BE2C (cell line): ENCODE data around the gene KLHL34.

Experiments used
- DNase-seq: peaks from one replicate; pipeline ENCODE4 v3.0.0-alpha.2; 2020
- H3K27me3 ChIP-seq: fragments of 250-450 bp; sonication (Bioruptor Pico); 2 replicates; pipeline ENCODE4 v1.5.1; 2020; ENCODE audit warnings: mild to moderate bottlenecking
- H3K36me3 ChIP-seq: fragments of 250-450 bp; sonication (Bioruptor Pico); 2 replicates; pipeline ENCODE4 v1.5.1; 2020; ENCODE audit warnings: mild to moderate bottlenecking
- H3K4me1 ChIP-seq: fragments of 250-450 bp; sonication (Bioruptor Pico); 2 replicates; pipeline ENCODE4 v1.5.1; 2020
- H3K4me3 ChIP-seq: 2 replicates; pipeline ENCODE4 v1.5.1; 2011; ENCODE audit warnings: low read depth, low read length
- H3K9me3 ChIP-seq: fragments of 250-450 bp; sonication (Bioruptor Pico); 2 replicates; pipeline ENCODE4 v1.5.1; 2020
- TF ChIP-seq, protein P1 (sequence below): IDR thresholded peaks from 2 replicates; pipeline ENCODE4 v1.5.1; 2012; ENCODE audit warnings: mild to moderate bottlenecking, low read depth, low read length

Gene KLHL34

DNA sequence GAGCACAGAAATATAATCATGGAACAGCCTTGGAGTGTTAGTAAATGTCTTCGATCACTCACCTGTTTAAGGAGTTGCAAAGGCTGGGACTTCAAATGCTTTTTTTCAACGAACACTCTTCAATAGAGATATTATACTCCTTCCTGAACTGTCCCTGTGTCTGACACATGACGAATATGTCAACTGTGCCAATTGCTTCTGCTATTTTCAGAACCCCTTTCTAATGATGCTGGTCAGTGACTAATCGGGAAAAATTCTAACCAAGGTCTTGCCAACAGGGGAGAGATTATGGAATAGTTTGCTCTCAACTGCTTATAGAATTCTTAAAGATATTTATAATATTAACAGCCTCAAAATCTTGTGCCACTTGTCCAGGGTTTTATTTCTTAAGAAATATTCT, 8.5 kb upstream of the KLHL34 start:
- Histone ChIP-seq H3K9me3 (no peaks in the 10 kb centered on the region), H3K4me3 (no peak overlapping the region), H3K36me3 (no peaks in the 10 kb centered on the region), H3K4me1 (no peaks in the 10 kb centered on the region), H3K27me3 (no peaks in the 10 kb centered on the region)
- TF ChIP-seq, protein P1, sequence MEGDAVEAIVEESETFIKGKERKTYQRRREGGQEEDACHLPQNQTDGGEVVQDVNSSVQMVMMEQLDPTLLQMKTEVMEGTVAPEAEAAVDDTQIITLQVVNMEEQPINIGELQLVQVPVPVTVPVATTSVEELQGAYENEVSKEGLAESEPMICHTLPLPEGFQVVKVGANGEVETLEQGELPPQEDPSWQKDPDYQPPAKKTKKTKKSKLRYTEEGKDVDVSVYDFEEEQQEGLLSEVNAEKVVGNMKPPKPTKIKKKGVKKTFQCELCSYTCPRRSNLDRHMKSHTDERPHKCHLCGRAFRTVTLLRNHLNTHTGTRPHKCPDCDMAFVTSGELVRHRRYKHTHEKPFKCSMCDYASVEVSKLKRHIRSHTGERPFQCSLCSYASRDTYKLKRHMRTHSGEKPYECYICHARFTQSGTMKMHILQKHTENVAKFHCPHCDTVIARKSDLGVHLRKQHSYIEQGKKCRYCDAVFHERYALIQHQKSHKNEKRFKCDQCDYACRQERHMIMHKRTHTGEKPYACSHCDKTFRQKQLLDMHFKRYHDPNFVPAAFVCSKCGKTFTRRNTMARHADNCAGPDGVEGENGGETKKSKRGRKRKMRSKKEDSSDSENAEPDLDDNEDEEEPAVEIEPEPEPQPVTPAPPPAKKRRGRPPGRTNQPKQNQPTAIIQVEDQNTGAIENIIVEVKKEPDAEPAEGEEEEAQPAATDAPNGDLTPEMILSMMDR = no peak
- DNase-seq = no peak

GRCh38 chrX:21666252-21666651, 8.1 kb upstream of the KLHL34 start:
- Histone ChIP-seq H3K36me3 (no peaks in the 10 kb centered on the region), H3K9me3 (no peaks in the 10 kb centered on the region), H3K4me1 (no peaks in the 10 kb centered on the region), H3K27me3 (no peaks in the 10 kb centered on the region), H3K4me3 (no peak overlapping the region)
- TF ChIP-seq, protein P1 = no peak
- DNase-seq = no peak

DNA sequence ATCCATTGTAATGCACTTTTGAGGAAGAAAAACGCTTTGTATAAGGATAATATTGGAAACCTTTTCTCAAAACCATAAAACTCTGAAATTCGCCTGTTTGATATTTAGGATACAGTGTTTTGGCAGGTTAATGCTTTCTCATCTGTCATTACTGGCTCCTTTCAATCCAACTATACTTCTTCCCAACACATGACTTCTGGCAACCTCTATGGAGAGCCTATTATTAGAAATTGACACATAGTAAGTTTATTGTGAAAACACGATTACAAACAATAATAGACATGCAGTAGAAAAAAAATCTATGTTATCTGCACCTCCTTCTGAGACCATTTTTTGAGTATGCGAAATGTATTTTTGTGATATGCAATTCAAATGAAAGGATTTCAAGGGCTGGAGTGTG, 4.6 kb upstream of the KLHL34 start:
- H3K4me1 ChIP-seq = no peaks in the 10 kb centered on the region
- DNase-seq = no peak
- no peaks in the 10 kb centered on the region for H3K9me3 ChIP-seq
- H3K4me3 ChIP-seq = no peak overlapping the region
- TF ChIP-seq, protein P1 = no peak
- no peaks in the 10 kb centered on the region for H3K36me3 ChIP-seq
- no peaks in the 10 kb centered on the region for H3K27me3 ChIP-seq

- Histone ChIP-seq H3K4me3 (no peak overlapping the region), H3K27me3 (no peaks in the 10 kb centered on the region), H3K4me1 (no peaks in the 10 kb centered on the region), H3K9me3 (no peaks in the 10 kb centered on the region), H3K36me3 (no peaks in the 10 kb centered on the region)
- TF ChIP-seq, protein P1 = no peak
- DNase-seq = no peak
Observed at GRCh38 chrX:21661316-21661715, 3.2 kb upstream of the KLHL34 start.

- H3K4me3 ChIP-seq = no peak overlapping the region
- no peaks in the 10 kb centered on the region for H3K27me3 ChIP-seq
- no peaks in the 10 kb centered on the region for H3K9me3 ChIP-seq
- no peaks in the 10 kb centered on the region for H3K4me1 ChIP-seq
- DNase-seq = no peak
- no peaks in the 10 kb centered on the region for H3K36me3 ChIP-seq
- TF ChIP-seq, protein P1 = no peak
Observed at GRCh38 chrX:21660156-21660555, 2.0 kb upstream of the KLHL34 start.

DNA sequence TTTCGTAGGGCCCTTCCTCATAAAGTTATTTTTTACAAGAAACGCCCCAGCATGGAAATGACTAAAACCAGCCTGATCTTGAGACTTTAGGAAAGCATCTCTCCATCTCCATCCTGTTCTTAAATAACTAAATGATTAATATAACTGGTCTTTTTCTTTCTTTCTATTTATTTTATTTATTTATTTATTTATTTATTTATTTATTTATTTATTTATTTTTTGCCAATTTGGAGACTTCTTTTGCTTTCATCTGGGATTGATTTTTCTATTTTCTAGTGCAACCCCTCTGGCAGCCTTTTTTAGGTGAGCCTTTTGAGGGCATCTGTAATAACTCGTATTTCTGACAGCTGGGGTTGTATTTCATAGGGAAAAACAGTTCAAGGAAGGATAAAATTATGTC, 1.2 kb upstream of the KLHL34 start:
- TF ChIP-seq, protein P1 = no peak
- no peaks in the 10 kb centered on the region for H3K27me3 ChIP-seq
- no peaks in the 10 kb centered on the region for H3K9me3 ChIP-seq
- H3K4me1 ChIP-seq = no peaks in the 10 kb centered on the region
- DNase-seq = no peak
- no peak overlapping the region for H3K4me3 ChIP-seq
- H3K36me3 ChIP-seq = no peaks in the 10 kb centered on the region
